Caco-2 (cell line): Measurements from ENCODE around the gene ATP13A4. TPM values are rescaled to one million over a fixed set of nuclear protein-coding genes. Genes with fewer than 3 reads are reported as not detected.

Experiments used
- BruUV-seq: library from RNA; stranded (reverse); fragments of 400-500 nt; replicated peaks from 2 replicates; lab custom pipeline; 2021; lab: Mats Ljungman, UMichigan
- CTCF ChIA-PET: fragments of 300-600 bp; sonication (Branson Sonifier 250); formaldehyde crosslinking; loops from one replicate; lab custom pipeline; 2022; ENCODE audit warnings: antibody characterized with exemption; lab: Charles Lee
- POLR2A ChIA-PET: fragments of 300-600 bp; sonication (Branson Sonifier 250); formaldehyde crosslinking; loops from one replicate; lab custom pipeline; 2022; ENCODE audit warnings: antibody characterized with exemption; lab: Charles Lee
- DNase-seq, 2 experiments: peaks; one replicate each; pipeline versions ENCODE4 v3.0.0 to v3.0.0-alpha.2; 2020 to 2022
- H3K27me3 ChIP-seq: replicated peaks from 2 replicates; pipeline ENCODE4 v1.6.0; 2011; ENCODE audit warnings: low read length; ENCODE audit not compliant: control insufficient read depth, insufficient read depth
- H3K36me3 ChIP-seq: 2 replicates; pipeline ENCODE4 v1.5.1; 2011; ENCODE audit warnings: low read length; ENCODE audit not compliant: control insufficient read depth, insufficient read depth
- H3K4me1 ChIP-seq: fragments of 250-450 bp; sonication (Bioruptor Pico); 2 replicates; pipeline ENCODE4 v1.5.1; 2020; ENCODE audit warnings: mild to moderate bottlenecking
- H3K4me3 ChIP-seq: 2 replicates; pipeline ENCODE4 v1.5.1; 2011; ENCODE audit warnings: low read depth, mild to moderate bottlenecking, control low read depth, low read length
- H3K9me3 ChIP-seq: fragments of 250-450 bp; sonication (Bioruptor Pico); 2 replicates; pipeline ENCODE4 v1.5.1; 2020; ENCODE audit warnings: mild to moderate bottlenecking, moderate library complexity
- H3K27ac Mint-ChIP-seq: one replicate; pipeline ENCODE4 v1.8.0; 2022; ENCODE audit warnings: mixed read lengths; ENCODE audit not compliant: unreplicated experiment
- H3K27me3 Mint-ChIP-seq: one replicate; pipeline ENCODE4 v1.8.0; 2022; ENCODE audit warnings: mixed read lengths; ENCODE audit not compliant: insufficient read depth, unreplicated experiment
- H3K36me3 Mint-ChIP-seq: one replicate; pipeline ENCODE4 v1.8.0; 2022; ENCODE audit warnings: mild to moderate bottlenecking, mixed read lengths; ENCODE audit not compliant: insufficient read depth, unreplicated experiment
- H3K4me1 Mint-ChIP-seq: one replicate; pipeline ENCODE4 v1.8.0; 2022; ENCODE audit warnings: low read depth, mixed read lengths; ENCODE audit not compliant: unreplicated experiment
- H3K4me3 Mint-ChIP-seq: one replicate; pipeline ENCODE4 v1.8.0; 2022; ENCODE audit warnings: mild to moderate bottlenecking, moderate library complexity, mixed read lengths; ENCODE audit not compliant: unreplicated experiment
- H3K9me3 Mint-ChIP-seq: one replicate; pipeline ENCODE4 v1.8.0; 2022; ENCODE audit warnings: mixed read lengths; ENCODE audit not compliant: unreplicated experiment
- CTCF ChIP-seq, 2 experiments: fragments of 200-600 bp in 1 of 2; IDR thresholded peaks; 1 replicate in 1 of 2; 2 replicates in 1 of 2; pipeline versions ENCODE4 v1.5.1 to v1.8.0; 2011 to 2022; ENCODE audit warnings: antibody characterized with exemption in 1 of 2, control low read depth in 1 of 2, inconsistent platforms in 1 of 2, low read depth in 1 of 2, low read length in 1 of 2, mild to moderate bottlenecking in 1 of 2, moderate library complexity in 1 of 2; ENCODE audit not compliant: insufficient read depth in 1 of 2, severe bottlenecking in 1 of 2, unreplicated experiment in 1 of 2
- intact Hi-C: fragments of 100-400 bp; cut with micrococcal nuclease; formaldehyde crosslinking; loops from one replicate; pipeline ENCODE4 v1.10.0; 2022; ENCODE audit not compliant: unreplicated experiment
- total RNA-seq: library from RNA; stranded (reverse); gene quantifications from 2 replicates; pipeline ENCODE4 v1.2.3, GENCODE V29; 2022

Gene ATP13A4
- total RNA-seq, 1 experiment from 2014 or later: 1.4 TPM

- peaks cover 13% of the 10 kb centered on the region for H3K36me3 Mint-ChIP-seq
- H3K4me3 Mint-ChIP-seq: no peak overlapping the region
- H3K27me3 Mint-ChIP-seq: no peaks in the 10 kb centered on the region
- TF ChIP-seq CTCF (IDR thresholded peaks at IDR 0.05; ENCODE audit: insufficient read depth in 1 of 2, low read depth in 1 of 2, low read length in 1 of 2, severe bottlenecking in 1 of 2, unreplicated experiment in 1 of 2): no peak
- Histone ChIP-seq H3K9me3 (0 out of 2 replicates have a peak, but pooled peaks cover 3% of the 10 kb centered on the region), H3K27me3 (no peaks in the 10 kb centered on the region), H3K36me3 (no peaks in the 10 kb centered on the region), H3K4me3 (no peak overlapping the region), H3K4me1 (no peaks in the 10 kb centered on the region)
- no peak overlapping the region for H3K27ac Mint-ChIP-seq
- no peaks in the 10 kb centered on the region for H3K9me3 Mint-ChIP-seq
- BruUV-seq: no TSS peak
- no peak for DNase-seq
- CTCF ChIA-PET: no interaction called here
- POLR2A ChIA-PET: no interaction called here
- intact Hi-C loops: no loop called here
- H3K4me1 Mint-ChIP-seq: no peaks in the 10 kb centered on the region
Observed at GRCh38 chr3:193589129-193589528, 34.4 kb upstream of the ATP13A4 start.

GRCh38 chr3:193586526-193586925 is 31.8 kb upstream of the ATP13A4 start:
- no peaks in the 10 kb centered on the region for H3K4me1 ChIP-seq
- 0 out of 2 replicates have a peak, but pooled peaks cover 3% of the 10 kb centered on the region for H3K9me3 ChIP-seq
- CTCF ChIA-PET: no interaction called here
- Mint-ChIP-seq H3K9me3 (no peaks in the 10 kb centered on the region), H3K4me3 (no peak overlapping the region), H3K36me3 (no peaks in the 10 kb centered on the region), H3K27ac (no peak overlapping the region), H3K27me3 (no peaks in the 10 kb centered on the region), H3K4me1 (no peaks in the 10 kb centered on the region)
- no peak overlapping the region for H3K4me3 ChIP-seq
- no TSS peak for BruUV-seq
- DNase-seq: no peak
- POLR2A ChIA-PET: no interaction called here
- intact Hi-C loops: no loop called here
- no peaks in the 10 kb centered on the region for H3K27me3 ChIP-seq
- no peaks in the 10 kb centered on the region for H3K36me3 ChIP-seq
- TF ChIP-seq CTCF (IDR thresholded peaks at IDR 0.05; ENCODE audit: insufficient read depth in 1 of 2, low read depth in 1 of 2, low read length in 1 of 2, severe bottlenecking in 1 of 2, unreplicated experiment in 1 of 2): no peak

GRCh38 chr3:193585530-193585929 is 30.8 kb upstream of the ATP13A4 start:
- Histone ChIP-seq H3K36me3 (no peaks in the 10 kb centered on the region), H3K4me3 (no peak overlapping the region), H3K27me3 (no peaks in the 10 kb centered on the region), H3K4me1 (no peaks in the 10 kb centered on the region), H3K9me3 (0 out of 2 replicates have a peak, but pooled peaks cover 3% of the 10 kb centered on the region)
- Mint-ChIP-seq H3K4me1 (no peaks in the 10 kb centered on the region), H3K9me3 (no peaks in the 10 kb centered on the region), H3K4me3 (no peak overlapping the region), H3K27ac (no peak overlapping the region), H3K27me3 (peaks cover 1% of the 10 kb centered on the region), H3K36me3 (no peaks in the 10 kb centered on the region)
- intact Hi-C loops: no loop called here
- no TSS peak for BruUV-seq
- ChIA-PET POLR2A (no interaction called here), CTCF (interaction anchor here (0.6 kb wide), 1 partner anchor 12 kb away, joined by 3 read pairs; no protein-coding TSS in a partner anchor)
- no peak for DNase-seq
- no peak for TF ChIP-seq CTCF (IDR thresholded peaks at IDR 0.05; ENCODE audit: insufficient read depth in 1 of 2, low read depth in 1 of 2, low read length in 1 of 2, severe bottlenecking in 1 of 2, unreplicated experiment in 1 of 2)
